LoVo (cell line): ENCODE data around the gene PHF20.
A peak's percentile ranks its signal among the peaks of the same experiment; 100 is the strongest.
"Not testable (repeated sequence)": the region's sequence is repeated elsewhere in the genome, so short reads cannot be mapped to it uniquely, and the experiment has no call there.

ENCODE experiments used
- DNase-seq: peaks from one replicate; pipeline ENCODE4 v3.0.0-alpha.2; 2016; ENCODE audit warnings: low spot score

Gene PHF20

GRCh38 chr20:35920523-35920922, 148.7 kb downstream of the PHF20 start:
- no peak for DNase-seq

- no peak for DNase-seq
These were observed 157.5 kb downstream of the PHF20 start for GRCh38 chr20:35929301-35929700.

GRCh38 chr20:35934050-35934449, 162.2 kb downstream of the PHF20 start:
- DNase-seq = no peak

DNA sequence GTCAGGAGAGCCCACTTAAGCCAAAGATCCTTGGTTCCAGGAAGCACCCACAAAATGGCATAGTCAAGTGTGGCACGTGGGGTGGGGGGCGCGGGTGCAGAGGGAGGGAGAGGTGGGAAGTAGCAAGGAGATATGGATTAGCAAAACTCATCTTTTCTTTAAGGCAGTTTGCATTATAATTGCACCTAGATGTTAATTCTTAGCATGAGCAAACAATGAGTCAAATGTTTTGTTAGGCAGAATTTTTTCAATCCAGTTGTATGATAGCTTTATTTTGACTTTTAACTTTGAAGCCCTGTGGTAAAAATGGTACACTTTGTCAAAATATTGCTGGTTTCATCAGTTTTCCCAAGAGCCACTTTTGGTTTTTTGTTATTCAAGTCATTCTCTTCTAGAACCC, 167.4 kb downstream of the PHF20 start:
- no peak for DNase-seq

DNA sequence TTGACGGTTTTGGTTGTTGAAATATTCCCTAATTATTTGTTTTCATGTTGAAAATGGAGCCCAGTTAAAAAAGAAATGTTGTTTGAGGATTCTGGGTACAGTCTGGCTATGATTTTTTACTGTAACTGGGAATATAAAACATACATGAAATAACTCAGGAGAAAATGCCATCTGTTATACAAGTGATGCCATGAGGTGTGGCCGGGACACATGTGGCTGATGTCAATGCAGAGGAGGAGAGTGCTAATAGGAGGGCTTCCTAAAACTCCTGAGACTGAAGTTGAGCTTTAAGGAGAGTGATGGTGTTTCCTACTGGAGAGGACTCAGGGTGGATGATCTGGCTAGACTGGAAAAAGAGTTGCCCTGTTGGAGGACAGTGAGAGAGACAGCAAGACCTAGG, 169.8 kb downstream of the PHF20 start:
- DNase-seq = no peak

GRCh38 chr20:35942243-35942642, 170.4 kb downstream of the PHF20 start:
- no peak for DNase-seq

- DNase-seq = no peak
These were observed 175.7 kb downstream of the PHF20 start for GRCh38 chr20:35947489-35947888.

DNA sequence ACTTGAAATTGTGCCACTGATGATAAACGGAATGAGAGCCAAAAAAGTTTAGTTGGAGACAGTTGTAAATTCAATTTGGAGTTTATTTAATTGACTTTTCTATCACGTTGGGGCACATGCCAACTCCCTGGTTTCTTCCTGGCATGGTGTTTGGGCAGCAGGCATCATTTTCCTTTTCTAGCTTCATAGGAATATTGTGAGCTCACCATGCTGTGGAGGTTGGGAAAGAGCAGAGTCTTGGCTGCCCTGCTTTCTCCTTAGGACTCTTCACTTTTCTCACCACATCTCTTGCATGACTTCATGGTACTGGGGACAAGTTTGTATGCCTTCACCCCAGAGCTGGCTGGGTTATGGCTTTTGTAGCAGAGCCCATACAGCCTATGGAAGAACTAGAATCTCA, 176.1 kb downstream of the PHF20 start:
- no peak for DNase-seq

DNA sequence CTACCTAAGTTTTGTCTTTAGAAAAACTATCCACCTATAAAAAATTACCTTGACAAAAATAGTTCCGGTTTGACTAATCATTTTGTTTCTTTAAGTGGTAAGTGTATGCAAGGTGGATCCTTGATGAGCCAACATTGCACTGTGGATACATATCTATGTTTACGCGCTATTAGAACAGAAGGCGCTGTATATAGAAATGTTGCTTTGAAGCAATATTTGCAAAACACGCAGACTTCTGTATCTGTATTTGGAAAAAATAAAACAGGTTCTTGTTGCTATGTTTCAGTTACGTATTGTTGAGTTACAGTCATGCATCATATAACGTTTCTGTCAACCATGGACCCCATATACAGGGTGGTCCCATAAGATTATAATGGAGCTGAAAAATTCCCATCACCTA, 178.3 kb downstream of the PHF20 start:
- DNase-seq = no peak

GRCh38 chr20:35952080-35952479, 180.3 kb downstream of the PHF20 start:
- not testable (repeated sequence) for DNase-seq

GRCh38 chr20:35952480-35953386, 180.9 kb downstream of the PHF20 start:
- DNase-seq = peak; percentile 52

DNA sequence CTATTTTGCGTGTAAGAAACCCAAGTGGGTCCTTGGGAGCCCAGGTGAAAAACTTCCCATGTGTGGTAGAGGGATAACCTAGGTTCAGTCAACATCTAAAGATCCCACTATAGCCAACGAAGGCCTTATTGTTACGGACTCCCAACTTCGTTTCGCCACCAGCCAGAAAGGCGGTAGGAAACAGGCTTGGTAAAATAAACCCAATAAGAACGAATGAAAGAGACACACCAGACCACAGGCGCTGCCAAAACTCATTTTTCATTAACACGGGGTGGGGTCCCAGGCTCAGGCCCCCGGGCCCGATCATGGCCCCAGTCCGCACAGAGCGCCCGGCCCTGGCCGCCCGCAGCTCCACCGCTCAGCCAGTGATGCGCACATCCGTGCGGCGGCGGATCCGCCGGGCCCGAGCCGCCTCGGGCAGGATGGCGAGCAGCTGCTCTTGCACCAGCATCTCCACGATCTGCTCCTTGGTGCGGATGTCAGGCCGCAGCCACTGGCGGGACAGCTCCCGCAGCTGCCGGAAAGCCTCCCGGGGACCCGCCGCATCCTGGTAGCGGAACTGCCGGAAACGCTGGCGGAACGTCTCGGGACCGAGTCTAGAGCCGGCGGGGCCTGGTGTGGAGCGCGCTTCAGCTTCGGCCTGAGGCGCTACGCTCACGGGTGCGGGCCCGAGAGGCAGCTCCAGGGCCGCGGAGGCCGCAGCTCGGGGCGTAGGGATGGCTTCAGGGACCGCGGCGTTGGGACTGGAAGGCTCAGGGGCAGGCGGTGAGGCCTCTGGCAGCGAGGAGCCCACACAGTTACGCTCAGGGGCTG, 181.8 kb downstream of the PHF20 start:
- no peak for DNase-seq

DNA sequence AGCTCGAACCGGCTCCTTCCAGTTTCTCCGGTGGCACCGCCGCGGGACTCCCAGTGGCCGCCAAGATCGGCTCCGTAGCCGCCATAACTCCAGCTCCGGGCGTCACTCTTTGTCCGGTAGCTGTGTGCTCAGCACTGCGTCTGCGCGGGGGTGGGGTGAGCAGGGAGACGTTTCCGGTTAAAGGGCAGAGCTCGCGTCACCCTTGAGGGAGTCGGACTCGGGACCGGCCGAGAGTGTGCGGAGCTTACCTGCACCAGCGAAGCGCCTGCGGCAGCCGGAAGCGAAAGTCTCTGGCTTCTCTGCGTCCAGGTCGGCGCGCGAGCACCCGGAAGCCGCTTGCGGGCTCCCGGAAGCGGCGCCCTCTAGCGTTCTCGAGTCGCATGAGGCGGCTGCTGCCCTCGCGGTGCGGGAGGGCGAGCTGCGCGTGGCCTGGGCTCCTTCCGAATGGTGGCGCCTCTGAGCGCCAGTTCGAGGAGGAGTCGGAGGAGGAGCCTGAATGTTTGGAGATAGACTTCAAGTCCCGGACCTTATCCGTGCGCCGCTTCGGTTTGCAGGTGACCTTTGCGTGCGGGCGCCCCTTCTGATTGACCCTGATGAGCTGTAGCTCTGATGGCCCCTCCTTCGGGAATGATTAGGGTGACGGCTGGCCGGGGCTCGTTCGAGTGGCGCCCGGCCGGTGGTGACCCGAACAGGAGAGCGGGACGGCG, 182.5 kb downstream of the PHF20 start, which contains the start of gene SCAND1:
Gene SCAND1 (minus strand): TSS at position 303 of the 707 bp plus-strand sequence. CDS start 218 bp downstream, at position 85.
- peak; percentile 99 for DNase-seq

- peak; percentile 45 for DNase-seq
These were observed 183.1 kb downstream of the PHF20 start for GRCh38 chr20:35954907-35955251.

DNA sequence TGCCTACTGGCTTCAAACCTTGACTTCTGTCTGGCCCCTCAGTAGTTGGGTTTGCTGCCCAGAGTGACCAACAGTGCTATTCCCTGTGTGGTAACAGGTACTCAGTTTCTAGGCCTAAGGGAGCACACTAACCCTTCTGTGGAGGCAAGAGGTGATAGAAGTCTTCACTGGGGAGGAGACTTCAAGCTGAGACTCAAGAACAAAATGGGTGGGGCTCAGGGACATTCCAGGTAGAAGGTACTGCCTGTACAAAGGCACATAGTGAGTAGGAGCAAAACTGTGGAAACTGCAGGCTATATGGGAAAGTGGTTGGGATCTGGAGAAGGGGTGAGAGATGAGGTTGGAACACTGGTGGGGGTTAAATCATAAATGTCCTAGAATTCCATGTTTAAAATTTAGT, 184.8 kb downstream of the PHF20 start:
- DNase-seq = no peak

GRCh38 chr20:35959291-35959690, 187.5 kb downstream of the PHF20 start:
- not testable (repeated sequence) for DNase-seq

DNA sequence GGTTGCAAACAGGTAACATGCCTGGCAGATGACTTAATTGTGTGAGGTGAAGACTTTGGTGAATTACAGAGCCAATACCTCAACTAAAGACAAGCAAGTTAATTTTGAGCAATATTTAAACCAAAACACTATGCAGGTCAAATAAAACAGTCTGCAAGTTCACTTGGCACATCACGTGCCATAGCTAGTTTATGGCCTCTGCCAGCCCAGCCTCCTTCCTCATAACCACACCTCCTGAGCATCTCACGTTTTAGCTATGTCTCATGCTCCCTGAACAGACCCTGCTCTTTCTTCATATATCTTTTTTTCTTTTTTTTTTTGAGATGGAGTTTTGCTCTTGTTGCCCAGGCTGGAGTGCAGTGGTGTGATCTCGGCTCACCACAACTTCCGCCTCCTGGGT, 192.1 kb downstream of the PHF20 start:
- DNase-seq = no peak

GRCh38 chr20:35967979-35968640, 196.3 kb downstream of the PHF20 start, which contains the start of gene CNBD2:
Gene CNBD2 (plus strand): TSS chr20:35968590. CDS start chr20:35968763, 173 bp downstream.
- no peak for DNase-seq

GRCh38 chr20:35968930-35969329, 197.1 kb downstream of the PHF20 start:
- peak; percentile 37 for DNase-seq

GRCh38 chr20:35971981-35972380, 200.2 kb downstream of the PHF20 start:
- DNase-seq = no peak

GRCh38 chr20:35972462-35972861, 200.6 kb downstream of the PHF20 start:
- no peak for DNase-seq

- no peak for DNase-seq
These were observed 202.4 kb downstream of the PHF20 start for GRCh38 chr20:35974256-35974655.
